B cell (primary cell): ENCODE data around the gene SIK3. TPM values are rescaled to one million over a fixed set of nuclear protein-coding genes. Genes with fewer than 3 reads are reported as not detected.

Experiments used
- ATAC-seq: fragments of 200-7000 bp; cut with Tn5 transposase; one replicate; pipeline ENCODE4 v1.10.0; 2021; ENCODE audit warnings: low read depth, mild to moderate bottlenecking, moderate number of reproducible peaks, moderate library complexity
- CTCF ChIA-PET: fragments of 350-600 bp; sonication (Branson Sonifier 250); formaldehyde crosslinking; loops from one replicate; lab custom pipeline; 2021; ENCODE audit warnings: antibody characterized with exemption, inconsistent platforms; lab: Charles Lee
- POLR2A ChIA-PET: fragments of 350-600 bp; sonication (Branson Sonifier 250); formaldehyde crosslinking; loops from one replicate; lab custom pipeline; 2021; ENCODE audit warnings: antibody characterized with exemption; lab: Charles Lee
- DNase-seq: peaks from one replicate; pipeline ENCODE4 v3.0.0; 2013
- H2AFZ ChIP-seq: 2 replicates; pipeline ENCODE4 v1.6.1; 2012; ENCODE audit warnings: mild to moderate bottlenecking, low read depth, low read length; ENCODE audit not compliant: insufficient read depth, poor library complexity, severe bottlenecking
- H3K27ac ChIP-seq, 2 donors: 1 replicate in 1 of 2; 2 replicates in 1 of 2; pipeline ENCODE4 v1.5.1; 2012 to 2013; ENCODE audit warnings: low read length in 2 of 2, mild to moderate bottlenecking in 2 of 2, moderate library complexity in 1 of 2
- H3K27me3 ChIP-seq, 4 experiments: fragments of 200-600 bp in 1 of 4; sonication (generic) in 1 of 4; replicated peaks in 1 of 4; 1 replicate in 2 of 4; 2 replicates in 2 of 4; pipeline versions ENCODE4 v1.6.1 to v1.7.0; 2013 to 2016; ENCODE audit warnings: low read length in 3 of 4, mild to moderate bottlenecking in 2 of 4, mixed read lengths in 1 of 4, moderate library complexity in 1 of 4; ENCODE audit not compliant: insufficient read depth in 4 of 4, control insufficient read depth in 3 of 4; ENCODE audit errors: control extremely low read depth in 1 of 4
- H3K36me3 ChIP-seq, 2 experiments: replicated peaks in 1 of 2; 1 replicate in 1 of 2; 2 replicates in 1 of 2; pipeline versions ENCODE4 v1.6.1 to v1.7.1; 2013; ENCODE audit warnings: low read length in 1 of 2; ENCODE audit not compliant: insufficient read depth in 2 of 2, control insufficient read depth in 1 of 2; ENCODE audit errors: control extremely low read depth in 1 of 2, extremely low read depth in 1 of 2
- H3K4me1 ChIP-seq, 2 donors: fragments of 200-600 bp in 1 of 2; sonication (generic) in 1 of 2; 1 replicate in 1 of 2; 2 replicates in 1 of 2; pipeline versions ENCODE4 v1.5.1 to v1.6.1; 2013 to 2017; ENCODE audit warnings: low read length in 2 of 2; ENCODE audit not compliant: control insufficient read depth in 2 of 2, insufficient read depth in 2 of 2
- H3K4me2 ChIP-seq: replicated peaks from 2 replicates; pipeline ENCODE3; 2012; ENCODE audit warnings: mild to moderate bottlenecking, low read depth, low read length; ENCODE audit not compliant: poor library complexity, severe bottlenecking
- H3K4me3 ChIP-seq, 5 experiments: fragments of 200-600 bp in 1 of 5; sonication (generic) in 1 of 5; 1 replicate in 3 of 5; 2 replicates in 2 of 5; pipeline versions ENCODE4 v1.5.1 to v1.7.0; 2011 to 2016; ENCODE audit warnings: low read length in 4 of 5, mild to moderate bottlenecking in 4 of 5, low read depth in 2 of 5, control low read depth in 1 of 5, moderate library complexity in 1 of 5; ENCODE audit not compliant: insufficient read depth in 1 of 5; ENCODE audit errors: control extremely low read depth in 1 of 5, extremely low read depth in 1 of 5
- H3K79me2 ChIP-seq: fragments of 200-600 bp; sonication (generic); one replicate; pipeline ENCODE4 v1.6.0; 2016; ENCODE audit warnings: low read length; ENCODE audit not compliant: control insufficient read depth, insufficient read depth
- H3K9ac ChIP-seq: fragments of 200-600 bp; sonication (generic); 2 replicates; pipeline ENCODE4 v1.6.1; 2017; ENCODE audit warnings: mild to moderate bottlenecking, low read length, moderate library complexity
- H3K9me3 ChIP-seq, 3 donors: one replicate each; pipeline versions ENCODE4 v1.6.1 to v1.7.1; 2013; ENCODE audit warnings: low read length in 2 of 3; ENCODE audit not compliant: control insufficient read depth in 2 of 3, insufficient read depth in 1 of 3; ENCODE audit errors: control extremely low read depth in 1 of 3
- H4K20me1 ChIP-seq: 2 replicates; pipeline ENCODE4 v1.6.0; 2012; ENCODE audit warnings: mild to moderate bottlenecking, low read length; ENCODE audit not compliant: insufficient read depth, control insufficient read depth, poor library complexity, severe bottlenecking
- H3K27ac Mint-ChIP-seq: one replicate; pipeline ENCODE4 v1.8.0; 2021; ENCODE audit warnings: mixed read lengths
- H3K27me3 Mint-ChIP-seq: one replicate; pipeline ENCODE4 v1.8.0; 2021; ENCODE audit warnings: mixed read lengths
- H3K4me1 Mint-ChIP-seq: one replicate; pipeline ENCODE4 v1.8.0; 2021; ENCODE audit warnings: mixed read lengths
- H3K4me3 Mint-ChIP-seq: one replicate; pipeline ENCODE4 v1.8.0; 2021; ENCODE audit warnings: mixed read lengths
- H3K9me3 Mint-ChIP-seq: one replicate; pipeline ENCODE4 v1.8.0; 2022; ENCODE audit warnings: mixed read lengths; ENCODE audit not compliant: insufficient read depth
- EZH2 ChIP-seq: IDR thresholded peaks from 2 replicates; pipeline ENCODE4 v1.6.1; 2012; ENCODE audit warnings: borderline replicate concordance, low read depth, mild to moderate bottlenecking, moderate library complexity, low read length; ENCODE audit not compliant: insufficient read depth, poor library complexity, severe bottlenecking
- WGBS: methylation state at CpG from one replicate; pipeline ENCODE4 v1.1.5; 2013; ENCODE audit warnings: missing lambda C conversion rate; ENCODE audit not compliant: insufficient coverage; 5-methylcytosine and 5-hydroxymethylcytosine counted together
- intact Hi-C: fragments of 100-400 bp; cut with micrococcal nuclease; formaldehyde crosslinking; loops from one replicate; pipeline ENCODE4 v1.10.0; 2022
- polyA plus RNA-seq: library from polyadenylated mRNA; depleted of rRNA; stranded (reverse); fragments of >200 nt; gene quantifications from 2 replicates; pipeline ENCODE4 v1.2.3, GENCODE V29; 2012
- total RNA-seq, 2 donors: library from RNA; stranded (reverse); fragments of 120-200 nt in 1 of 2; gene quantifications; 1 replicate in 1 of 2; 2 replicates in 1 of 2; pipeline versions ENCODE4 v1.2.3 to v1.2.4, GENCODE V29; 2013 to 2022
- TF ChIP-seq, protein P1 (sequence below): fragments of 200-600 bp; IDR thresholded peaks from one replicate; pipeline ENCODE4 v1.8.0; 2022; ENCODE audit warnings: antibody characterized with exemption, mild to moderate bottlenecking

SIK3 gene
- total and polyA plus RNA-seq, 2 donors (not counting 1 experiment from before 2014, with no cell fraction given): 36.5 to 180 TPM

DNA sequence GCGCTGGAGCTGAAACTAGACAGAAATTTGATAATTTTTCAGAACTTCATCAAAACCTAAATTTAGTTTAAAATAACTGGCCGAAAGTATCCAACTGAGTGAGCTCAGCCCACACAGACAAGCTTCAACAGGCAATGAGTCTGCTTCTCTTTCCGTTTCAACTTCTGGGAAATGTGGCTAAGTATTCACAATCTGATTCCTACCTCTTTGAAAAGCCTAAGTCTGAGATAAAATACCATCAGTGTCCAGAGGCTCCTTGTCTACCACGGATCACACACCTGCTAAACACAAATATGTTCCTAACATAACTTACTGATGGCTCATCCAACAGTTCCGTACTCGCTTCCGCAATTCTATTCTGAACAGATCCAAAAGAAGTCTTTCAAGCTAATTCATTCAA is 8.5 kb downstream of the SIK3 start:
- no peak overlapping the region for H3K27ac Mint-ChIP-seq
- H3K79me2 ChIP-seq: peaks cover 100% of the 10 kb centered on the region

DNA sequence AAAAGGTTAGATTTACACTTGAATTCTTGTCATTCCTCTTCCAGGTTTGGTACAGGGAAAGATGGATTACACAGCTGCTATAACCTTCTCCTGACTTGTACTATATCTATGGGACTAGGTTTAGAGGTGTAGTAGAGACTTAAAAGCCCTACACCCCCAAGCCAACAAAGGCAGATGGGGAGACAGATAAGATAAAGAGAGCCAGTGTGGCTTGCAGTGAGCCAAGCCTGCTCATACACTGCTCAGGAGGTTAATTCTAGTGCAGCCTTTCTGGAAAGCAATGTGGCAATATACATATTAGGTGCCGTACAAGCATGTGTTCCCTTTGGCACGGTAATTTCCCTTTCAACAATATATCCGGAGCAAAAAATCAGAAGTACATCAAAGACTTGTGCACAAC is 10.8 kb downstream of the SIK3 start:
- DNase-seq: no peak
- no CpG with 5 or more reads among the region's 3 CpGs for WGBS
- Histone ChIP-seq H3K36me3 (peaks cover 2 to 6% of the 10 kb centered on the region in 2 experiments), H3K4me2 (no peak overlapping the region), H3K4me1 (peaks cover 26 to 27% of the 10 kb centered on the region in 2 donors), H3K79me2 (peaks cover 99% of the 10 kb centered on the region), H3K27me3 (no peaks in the 10 kb centered on the region), H2AFZ (no peak overlapping the region), H3K9ac (no peak overlapping the region), H3K27ac (no peak overlapping the region), H4K20me1 (peaks cover 73% of the 10 kb centered on the region), H3K9me3 (peaks cover 0 to 5% (median 0%) of the 10 kb centered on the region in 3 donors), H3K4me3 (no peak overlapping the region)
- ChIA-PET POLR2A (no interaction called here), CTCF (no interaction called here)
- Mint-ChIP-seq H3K4me1 (peaks cover 68% of the 10 kb centered on the region), H3K9me3 (peaks cover 4% of the 10 kb centered on the region), H3K27ac (no peak overlapping the region), H3K4me3 (peak overlapping the region; percentile 8), H3K27me3 (no peaks in the 10 kb centered on the region)
- no peak for ATAC-seq
- TF ChIP-seq EZH2: no peak
- TF ChIP-seq, protein P1, sequence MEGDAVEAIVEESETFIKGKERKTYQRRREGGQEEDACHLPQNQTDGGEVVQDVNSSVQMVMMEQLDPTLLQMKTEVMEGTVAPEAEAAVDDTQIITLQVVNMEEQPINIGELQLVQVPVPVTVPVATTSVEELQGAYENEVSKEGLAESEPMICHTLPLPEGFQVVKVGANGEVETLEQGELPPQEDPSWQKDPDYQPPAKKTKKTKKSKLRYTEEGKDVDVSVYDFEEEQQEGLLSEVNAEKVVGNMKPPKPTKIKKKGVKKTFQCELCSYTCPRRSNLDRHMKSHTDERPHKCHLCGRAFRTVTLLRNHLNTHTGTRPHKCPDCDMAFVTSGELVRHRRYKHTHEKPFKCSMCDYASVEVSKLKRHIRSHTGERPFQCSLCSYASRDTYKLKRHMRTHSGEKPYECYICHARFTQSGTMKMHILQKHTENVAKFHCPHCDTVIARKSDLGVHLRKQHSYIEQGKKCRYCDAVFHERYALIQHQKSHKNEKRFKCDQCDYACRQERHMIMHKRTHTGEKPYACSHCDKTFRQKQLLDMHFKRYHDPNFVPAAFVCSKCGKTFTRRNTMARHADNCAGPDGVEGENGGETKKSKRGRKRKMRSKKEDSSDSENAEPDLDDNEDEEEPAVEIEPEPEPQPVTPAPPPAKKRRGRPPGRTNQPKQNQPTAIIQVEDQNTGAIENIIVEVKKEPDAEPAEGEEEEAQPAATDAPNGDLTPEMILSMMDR: no peak
- intact Hi-C loops: no loop called here

More for the DNA sequence above, 8.5 kb downstream of the SIK3 start:
- Mint-ChIP-seq H3K9me3 (peaks cover 4% of the 10 kb centered on the region), H3K4me1 (peaks cover 71% of the 10 kb centered on the region), H3K27me3 (no peaks in the 10 kb centered on the region), H3K4me3 (peak overlapping the region; percentile 29)
- H4K20me1 ChIP-seq: peaks cover 57% of the 10 kb centered on the region
- H3K4me2 ChIP-seq: peak overlapping the region; percentile 15
- no peak for TF ChIP-seq EZH2
- TF ChIP-seq, protein P1: no peak
- peaks cover 2 to 6% of the 10 kb centered on the region in 2 experiments for H3K36me3 ChIP-seq
- H3K27me3 ChIP-seq: no peaks in the 10 kb centered on the region
- CTCF ChIA-PET: interaction anchor here (0.7 to 1.7 kb wide), 3 partner anchors 10 to 209 kb away, joined by 3 read pairs; no protein-coding TSS in a partner anchor
- WGBS: 71% methylated on average over 6 of the region's 7 CpGs
- H3K4me1 ChIP-seq: peaks cover 38 to 43% of the 10 kb centered on the region in 2 donors
- H3K9ac ChIP-seq: no peak overlapping the region
- peaks cover 0 to 5% (median 0%) of the 10 kb centered on the region in 3 donors for H3K9me3 ChIP-seq
- no peak overlapping the region for H3K4me3 ChIP-seq
- DNase-seq (no peak), ATAC-seq (no peak)
- POLR2A ChIA-PET: interaction anchor here (0.7 kb wide), 1 partner anchor 1234 kb away, joined by 4 read pairs; no protein-coding TSS in a partner anchor
- no peak overlapping the region for H3K27ac ChIP-seq
- intact Hi-C loops: no loop called here
- H2AFZ ChIP-seq: no peak overlapping the region
